Upper lobe of left lung (tissue), 4 donors: ENCODE results near the gene GNB1L.

Experiments
- CTCF ChIP-seq, 6 experiments: fragments of 450-650 bp in 4 of 6; fragments of 200-600 bp in 2 of 6; sonication (generic) in 2 of 6; IDR thresholded peaks; one replicate each; pipeline ENCODE4 v1.5.1; 2016 to 2019; ENCODE audit warnings: antibody characterized with exemption in 6 of 6
- EP300 ChIP-seq, 4 donors: sonication (generic); formaldehyde crosslinking; IDR thresholded peaks; one replicate each; pipeline ENCODE4 v1.5.1; 2017; ENCODE audit warnings: antibody characterized with exemption in 4 of 4, control low read depth in 2 of 4
- POLR2A ChIP-seq, 4 donors: fragments of 450-650 bp; IDR thresholded peaks; one replicate each; pipeline ENCODE4 v1.5.1; 2016 to 2017; ENCODE audit warnings: antibody characterized with exemption in 4 of 4, mild to moderate bottlenecking in 2 of 4

- no peak for TF ChIP-seq CTCF (IDR thresholded peaks at IDR 0.05)
- TF ChIP-seq POLR2A (IDR thresholded peaks at IDR 0.05) = no peak
- no peak for TF ChIP-seq EP300 (IDR thresholded peaks at IDR 0.05)
Measured at GRCh38 chr22:19807161-19807913, 47.3 kb downstream of the GNB1L start.
